Measurements from ENCODE around the gene FSTL4.

FSTL4 gene

GRCh38 chr5:133150909-133151544 lies 461.3 kb downstream of the FSTL4 start:
- Histone ChIP-seq H3K4me3 (IDR thresholded peaks at IDR 0.05; ENCODE audit: insufficient read depth, low read depth, low read length) (no peak overlapping the region), H2AFZ (ENCODE audit: low read depth) (no peak overlapping the region), H3K9ac (no peak overlapping the region), H3K4me2 (no peak overlapping the region), H3K27ac (no peak overlapping the region), H3K27me3 (ENCODE audit: insufficient read depth, low read depth) (no peaks in the 10 kb centered on the region), H3K36me3 (ENCODE audit: insufficient read depth) (no peaks in the 10 kb centered on the region), H3K79me2 (ENCODE audit: insufficient read depth, low read depth) (no peaks in the 10 kb centered on the region), H3K4me1 (ENCODE audit: low read depth, poor library complexity, severe bottlenecking) (no peaks in the 10 kb centered on the region), H4K20me1 (ENCODE audit: insufficient read depth) (no peaks in the 10 kb centered on the region)
- TF ChIP-seq CTCF (conservative IDR thresholded peaks at IDR 0.05; ENCODE audit: low read depth, low read length) = no peak

GRCh38 chr5:133149345-133149744 lies 463.0 kb downstream of the FSTL4 start:
- no peaks in the 10 kb centered on the region for H4K20me1 ChIP-seq (ENCODE audit: insufficient read depth)
- H3K36me3 ChIP-seq (ENCODE audit: insufficient read depth) = no peaks in the 10 kb centered on the region
- no peak overlapping the region for H3K27ac ChIP-seq
- no peak overlapping the region for H3K4me3 ChIP-seq (IDR thresholded peaks at IDR 0.05; ENCODE audit: insufficient read depth, low read depth, low read length)
- H2AFZ ChIP-seq (ENCODE audit: low read depth) = no peak overlapping the region
- no peak overlapping the region for H3K9ac ChIP-seq
- no peaks in the 10 kb centered on the region for H3K27me3 ChIP-seq (ENCODE audit: insufficient read depth, low read depth)
- no peak for TF ChIP-seq CTCF (conservative IDR thresholded peaks at IDR 0.05; ENCODE audit: low read depth, low read length)
- no peaks in the 10 kb centered on the region for H3K4me1 ChIP-seq (ENCODE audit: low read depth, poor library complexity, severe bottlenecking)
- H3K4me2 ChIP-seq = no peak overlapping the region
- no peaks in the 10 kb centered on the region for H3K79me2 ChIP-seq (ENCODE audit: insufficient read depth, low read depth)

- H2AFZ ChIP-seq (ENCODE audit: low read depth) = no peak overlapping the region
- H3K9ac ChIP-seq = no peak overlapping the region
- H3K27me3 ChIP-seq (ENCODE audit: insufficient read depth, low read depth) = no peaks in the 10 kb centered on the region
- no peaks in the 10 kb centered on the region for H3K36me3 ChIP-seq (ENCODE audit: insufficient read depth)
- H3K79me2 ChIP-seq (ENCODE audit: insufficient read depth, low read depth) = no peaks in the 10 kb centered on the region
- no peaks in the 10 kb centered on the region for H4K20me1 ChIP-seq (ENCODE audit: insufficient read depth)
- H3K4me3 ChIP-seq (IDR thresholded peaks at IDR 0.05; ENCODE audit: insufficient read depth, low read depth, low read length) = no peak overlapping the region
- no peak for TF ChIP-seq CTCF (conservative IDR thresholded peaks at IDR 0.05; ENCODE audit: low read depth, low read length)
- no peaks in the 10 kb centered on the region for H3K4me1 ChIP-seq (ENCODE audit: low read depth, poor library complexity, severe bottlenecking)
- no peak overlapping the region for H3K27ac ChIP-seq
- no peak overlapping the region for H3K4me2 ChIP-seq
These were observed 464.4 kb downstream of the FSTL4 start for GRCh38 chr5:133147815-133148567.

- H4K20me1 ChIP-seq (ENCODE audit: insufficient read depth) = no peaks in the 10 kb centered on the region
- no peaks in the 10 kb centered on the region for H3K27me3 ChIP-seq (ENCODE audit: insufficient read depth, low read depth)
- H2AFZ ChIP-seq (ENCODE audit: low read depth) = no peak overlapping the region
- no peaks in the 10 kb centered on the region for H3K36me3 ChIP-seq (ENCODE audit: insufficient read depth)
- H3K4me3 ChIP-seq (IDR thresholded peaks at IDR 0.05; ENCODE audit: insufficient read depth, low read depth, low read length) = no peak overlapping the region
- H3K4me2 ChIP-seq = no peak overlapping the region
- H3K4me1 ChIP-seq (ENCODE audit: low read depth, poor library complexity, severe bottlenecking) = no peaks in the 10 kb centered on the region
- no peak for TF ChIP-seq CTCF (conservative IDR thresholded peaks at IDR 0.05; ENCODE audit: low read depth, low read length)
- no peaks in the 10 kb centered on the region for H3K79me2 ChIP-seq (ENCODE audit: insufficient read depth, low read depth)
- no peak overlapping the region for H3K9ac ChIP-seq
- no peak overlapping the region for H3K27ac ChIP-seq
These were observed 464.9 kb downstream of the FSTL4 start for GRCh38 chr5:133147411-133147810.

Data from KMS-11 (cell line).